ENCODE data around the gene ASB15. TPM values are rescaled to one million over a fixed set of nuclear protein-coding genes. Genes with fewer than 3 reads are reported as not detected.
A peak's percentile ranks its signal among the peaks of the same experiment; 100 is the strongest.
"Not testable (repeated sequence)": the region's sequence is repeated elsewhere in the genome, so short reads cannot be mapped to it uniquely, and the experiment has no call there.

ASB15 gene
- not detected for total RNA-seq

GRCh38 chr7:123601530-123601929 lies at the start of gene ASB15:
TSS of gene ASB15 (plus strand) at chr7:123601821. CDS start at chr7:123614503, 12,682 bp downstream.
- ChIA-PET CTCF (no interaction called here), POLR2A (no interaction called here)
- Mint-ChIP-seq H3K36me3 (ENCODE audit: low read depth) (no peaks in the 10 kb centered on the region), H3K27ac (no peak within 1 kb of the TSS), H3K4me3 (no peak within 1 kb of the TSS), H3K27me3 (peaks cover 5% of the 10 kb centered on the region), H3K9me3 (no peaks in the 10 kb centered on the region), H3K4me1 (no peaks in the 10 kb centered on the region)
- DNase-seq = no peak

- POLR2A ChIA-PET, CTCF ChIA-PET, H3K27ac Mint-ChIP-seq, H3K27me3 Mint-ChIP-seq, DNase-seq, H3K9me3 Mint-ChIP-seq, H3K4me3 Mint-ChIP-seq: not testable (repeated sequence)
- Mint-ChIP-seq H3K4me1 (peaks cover 11% of the 10 kb centered on the region), H3K36me3 (ENCODE audit: low read depth) (peaks cover 35% of the 10 kb centered on the region)
These were observed 49.5 kb upstream of the ASB15 start for GRCh38 chr7:123552134-123552533.

GRCh38 chr7:123552641-123553040 lies 49.0 kb upstream of the ASB15 start:
- peaks cover 32% of the 10 kb centered on the region for H3K36me3 Mint-ChIP-seq (ENCODE audit: low read depth)
- POLR2A ChIA-PET = interaction anchor here (0.6 kb wide), 1 partner anchor 122 kb away, joined by 3 read pairs; no protein-coding TSS in a partner anchor

GRCh38 chr7:123553159-123553558 lies 48.5 kb upstream of the ASB15 start:
- no peak overlapping the region for H3K27ac Mint-ChIP-seq
- CTCF ChIA-PET = interaction anchor here (1.3 kb wide), 1 partner anchor 59 kb away, joined by 4 read pairs; no protein-coding TSS in a partner anchor
- H3K4me1 Mint-ChIP-seq = peaks cover 6% of the 10 kb centered on the region
- H3K9me3 Mint-ChIP-seq = peaks cover 4% of the 10 kb centered on the region
- H3K36me3 Mint-ChIP-seq (ENCODE audit: low read depth) = peaks cover 31% of the 10 kb centered on the region
- H3K27me3 Mint-ChIP-seq = no peaks in the 10 kb centered on the region
- DNase-seq = no peak
- no peak overlapping the region for H3K4me3 Mint-ChIP-seq
- POLR2A ChIA-PET = interaction anchor here (0.6 kb wide), 1 partner anchor 121 kb away, joined by 3 read pairs; no protein-coding TSS in a partner anchor

More at GRCh38 chr7:123552641-123553040, 49.0 kb upstream of the ASB15 start:
- no peak overlapping the region for H3K27ac Mint-ChIP-seq
- DNase-seq = no peak
- CTCF ChIA-PET = interaction anchor here (1.3 kb wide), 1 partner anchor 58 kb away, joined by 4 read pairs; no protein-coding TSS in a partner anchor
- H3K9me3 Mint-ChIP-seq = peaks cover 4% of the 10 kb centered on the region
- H3K27me3 Mint-ChIP-seq = no peaks in the 10 kb centered on the region
- peaks cover 7% of the 10 kb centered on the region for H3K4me1 Mint-ChIP-seq
- H3K4me3 Mint-ChIP-seq = no peak overlapping the region

- Mint-ChIP-seq H3K4me1 (peaks cover 2% of the 10 kb centered on the region), H3K4me3 (no peak overlapping the region), H3K9me3 (peaks cover 4% of the 10 kb centered on the region), H3K36me3 (ENCODE audit: low read depth) (peaks cover 18% of the 10 kb centered on the region), H3K27ac (no peak overlapping the region), H3K27me3 (peaks cover 2% of the 10 kb centered on the region)
- ChIA-PET POLR2A (no interaction called here), CTCF (no interaction called here)
- no peak for DNase-seq
These were observed 46.1 kb upstream of the ASB15 start for GRCh38 chr7:123555484-123555883.

- POLR2A ChIA-PET = interaction anchor here (0.6 to 2.0 kb wide), 6 partner anchors 15 to 1372 kb away, joined by 3 to 10 read pairs (median 4); partner anchors contain the start of genes POT1 and WASL
These were observed 44.6 kb upstream of the ASB15 start for GRCh38 chr7:123557016-123557397.

DNA sequence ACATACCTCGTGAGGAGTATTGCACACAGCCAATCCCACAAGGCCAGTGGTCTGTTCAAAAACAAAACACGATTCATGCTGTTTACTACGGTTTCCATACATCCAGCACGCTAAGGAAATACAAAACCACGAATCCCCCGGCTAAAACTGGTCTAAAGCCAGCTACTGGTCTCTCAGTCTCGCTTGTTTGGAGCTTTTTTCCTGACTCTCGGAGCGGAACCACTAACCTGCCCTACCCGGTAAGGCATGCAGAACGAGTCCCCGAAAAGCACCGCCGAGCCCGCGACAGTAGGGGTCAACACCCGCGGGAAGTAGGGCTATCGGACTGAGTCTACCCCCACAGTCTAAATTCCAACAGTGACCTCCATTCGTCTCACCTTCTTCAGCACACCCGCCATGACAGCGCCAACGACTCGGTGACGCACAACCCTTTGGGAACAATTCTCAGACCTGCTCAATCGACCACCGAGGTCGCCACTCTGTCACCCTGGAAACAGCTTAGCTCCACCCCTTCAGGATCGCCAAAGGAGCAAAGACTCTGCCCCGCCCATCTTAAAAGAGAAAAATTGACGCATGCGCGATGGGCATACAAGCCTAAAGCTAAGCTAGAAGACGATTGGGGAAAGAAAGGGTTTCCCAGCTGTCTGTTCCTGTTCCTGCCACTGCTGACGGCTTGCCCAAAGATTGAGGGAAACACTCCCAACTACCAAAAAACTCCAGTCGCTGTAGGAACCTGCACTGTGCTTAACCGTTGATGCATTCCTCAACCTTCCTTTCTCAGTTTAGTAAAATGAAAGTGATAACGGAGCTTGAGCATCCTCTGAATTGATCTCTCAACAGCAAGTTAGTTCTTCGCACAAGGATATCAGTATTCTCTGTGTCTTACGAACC lies 44.0 kb upstream of the ASB15 start, which contains the start of gene NDUFA5:
NDUFA5 (minus strand) TSS at position 421 of the 891 bp plus-strand sequence; CDS start at position 398, 23 bp downstream.
- Mint-ChIP-seq H3K4me1 (peaks cover 2% of the 10 kb centered on the region), H3K27me3 (peaks cover 2% of the 10 kb centered on the region), H3K4me3 (no peak within 1 kb of the TSS)

More at GRCh38 chr7:123557016-123557397, 44.6 kb upstream of the ASB15 start:
- Mint-ChIP-seq H3K4me3 (no peak overlapping the region), H3K27ac (no peak overlapping the region), H3K9me3 (peaks cover 4% of the 10 kb centered on the region), H3K4me1 (peaks cover 2% of the 10 kb centered on the region), H3K36me3 (ENCODE audit: low read depth) (peaks cover 15% of the 10 kb centered on the region), H3K27me3 (peaks cover 2% of the 10 kb centered on the region)
- DNase-seq = no peak
- CTCF ChIA-PET = interaction anchor here (1.1 to 1.9 kb wide), 5 partner anchors 10 to 68 kb away, joined by 3 to 17 read pairs (median 6); partner anchors contain the start of gene IQUB

GRCh38 chr7:123558289-123558874 lies 43.2 kb upstream of the ASB15 start:
- ChIA-PET POLR2A (interaction anchor here (0.6 to 2.0 kb wide), 6 partner anchors 11 to 191 kb away, joined by 3 to 10 read pairs (median 5); partner anchors contain the start of gene WASL), CTCF (interaction anchor here (1.1 to 1.9 kb wide), 7 partner anchors 19 to 191 kb away, joined by 3 to 17 read pairs (median 3); partner anchors contain the start of genes IQUB and WASL)
- H3K27ac Mint-ChIP-seq = no peak overlapping the region
- H3K36me3 Mint-ChIP-seq (ENCODE audit: low read depth) = peaks cover 3% of the 10 kb centered on the region
- H3K4me1 Mint-ChIP-seq = no peaks in the 10 kb centered on the region
- no peak for DNase-seq
- no peak overlapping the region for H3K4me3 Mint-ChIP-seq
- no peaks in the 10 kb centered on the region for H3K9me3 Mint-ChIP-seq
- peaks cover 2% of the 10 kb centered on the region for H3K27me3 Mint-ChIP-seq

More for the DNA sequence above, 44.0 kb upstream of the ASB15 start, which contains the start of gene NDUFA5:
- peaks cover 3% of the 10 kb centered on the region for H3K9me3 Mint-ChIP-seq
- ChIA-PET POLR2A (interaction anchor here (0.6 to 2.0 kb wide), 9 partner anchors 10 to 1372 kb away, joined by 3 to 10 read pairs (median 4); partner anchors contain the start of genes POT1 and WASL), CTCF (interaction anchor here (1.1 to 1.9 kb wide), 7 partner anchors 10 to 124 kb away, joined by 3 to 17 read pairs (median 3); partner anchors contain the start of gene IQUB)
- DNase-seq = peak; percentile 96
- no peak within 1 kb of the TSS for H3K27ac Mint-ChIP-seq
- H3K36me3 Mint-ChIP-seq (ENCODE audit: low read depth) = peaks cover 10% of the 10 kb centered on the region

GRCh38 chr7:123562121-123562520 lies 39.5 kb upstream of the ASB15 start:
- DNase-seq = no peak
- H3K27ac Mint-ChIP-seq = no peak overlapping the region
- CTCF ChIA-PET = no interaction called here
- no peaks in the 10 kb centered on the region for H3K4me1 Mint-ChIP-seq
- H3K36me3 Mint-ChIP-seq (ENCODE audit: low read depth) = no peaks in the 10 kb centered on the region
- H3K27me3 Mint-ChIP-seq = peaks cover 4% of the 10 kb centered on the region
- H3K4me3 Mint-ChIP-seq = no peak overlapping the region
- POLR2A ChIA-PET = no interaction called here
- H3K9me3 Mint-ChIP-seq = no peaks in the 10 kb centered on the region

GRCh38 chr7:123569352-123570010 lies 32.1 kb upstream of the ASB15 start:
- ChIA-PET POLR2A (no interaction called here), CTCF (no interaction called here)
- H3K9me3 Mint-ChIP-seq = no peaks in the 10 kb centered on the region
- no peaks in the 10 kb centered on the region for H3K4me1 Mint-ChIP-seq
- H3K27ac Mint-ChIP-seq = no peak overlapping the region
- no peak for DNase-seq
- peaks cover 3% of the 10 kb centered on the region for H3K27me3 Mint-ChIP-seq
- H3K36me3 Mint-ChIP-seq (ENCODE audit: low read depth) = no peaks in the 10 kb centered on the region
- H3K4me3 Mint-ChIP-seq = no peak overlapping the region

DNA sequence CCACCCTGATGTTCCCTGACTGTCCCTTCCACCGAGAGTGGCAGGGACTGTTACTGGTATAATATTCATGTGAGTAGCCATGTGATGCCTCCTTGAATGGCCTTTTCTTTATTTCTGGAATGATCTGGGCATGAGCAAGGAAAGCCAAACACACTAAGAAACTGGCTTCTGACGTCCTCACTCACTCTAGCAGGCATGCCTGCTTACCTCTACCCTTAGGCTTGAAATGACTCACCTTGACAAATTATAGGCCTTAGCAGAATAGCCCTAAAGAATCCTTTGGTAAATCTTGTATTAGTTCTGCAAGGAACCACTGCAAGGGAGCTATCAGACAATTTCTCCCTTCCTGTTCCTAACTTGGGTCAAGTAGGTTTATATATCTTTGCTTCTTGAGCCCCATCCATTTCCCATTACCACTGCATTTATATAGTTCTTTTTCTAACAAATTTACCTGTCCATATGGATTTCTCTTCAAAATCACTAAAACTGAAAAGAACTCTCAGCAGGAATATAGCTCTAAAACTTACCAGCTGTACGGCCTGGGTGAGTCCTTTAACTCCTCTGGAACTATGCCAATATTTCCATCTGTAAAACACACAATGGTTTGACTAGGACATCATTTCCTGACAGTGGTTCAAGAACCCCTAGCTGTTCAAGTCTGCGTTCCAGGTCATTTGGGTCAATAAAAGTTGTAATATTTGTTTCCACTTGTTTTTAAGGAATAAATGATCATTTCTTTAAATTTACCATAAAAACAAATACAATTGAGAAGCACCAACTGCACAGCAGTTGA lies 31.0 kb upstream of the ASB15 start:
- ChIA-PET POLR2A (no interaction called here), CTCF (no interaction called here)
- Mint-ChIP-seq H3K27ac (no peak overlapping the region), H3K27me3 (peaks cover 4% of the 10 kb centered on the region), H3K9me3 (no peaks in the 10 kb centered on the region), H3K4me1 (no peaks in the 10 kb centered on the region), H3K36me3 (ENCODE audit: low read depth) (no peaks in the 10 kb centered on the region), H3K4me3 (no peak overlapping the region)
- DNase-seq = no peak

- DNase-seq = no peak
- Mint-ChIP-seq H3K9me3 (no peaks in the 10 kb centered on the region), H3K27ac (no peak overlapping the region), H3K27me3 (peaks cover 6% of the 10 kb centered on the region), H3K4me3 (no peak overlapping the region), H3K36me3 (ENCODE audit: low read depth) (no peaks in the 10 kb centered on the region), H3K4me1 (no peaks in the 10 kb centered on the region)
- POLR2A ChIA-PET = no interaction called here
- CTCF ChIA-PET = no interaction called here
These were observed 30.4 kb upstream of the ASB15 start for GRCh38 chr7:123571187-123571586.

Measured in activated CD4-positive, alpha-beta memory T cell treated with anti-CD3 and anti-CD28 coated beads, Interleukin-2, amount 10 ng/mL, durations not matched to agents 7 days and 5 days (primary cell).